ENCODE data around the gene CPM.

Gene CPM

DNA sequence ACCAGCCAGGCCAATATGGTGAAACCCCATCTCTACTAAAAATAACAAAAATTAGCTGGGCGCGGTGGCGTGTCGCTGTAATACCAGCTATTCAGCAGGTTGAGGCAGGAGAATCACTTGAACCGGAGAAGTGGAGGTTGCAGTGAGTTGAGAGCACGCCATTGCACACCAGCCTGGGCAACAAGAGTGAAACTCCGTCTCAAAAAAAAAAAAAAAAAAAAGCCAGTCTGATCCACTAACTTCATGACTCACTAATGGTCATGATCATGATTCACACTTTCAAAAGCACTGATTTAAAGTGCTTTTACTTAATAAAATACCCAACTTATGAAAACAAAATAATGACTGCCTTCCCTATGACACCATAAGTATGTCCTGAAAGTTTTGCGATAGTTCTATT is 38.4 kb upstream of the CPM start:
- Histone ChIP-seq H2AFZ (ENCODE audit: low read depth, low read length, severe bottlenecking) (no peak overlapping the region), H3K4me2 (ENCODE audit: low read depth, low read length, poor library complexity, severe bottlenecking) (no peak overlapping the region), H3K9me3 (ENCODE audit: insufficient read depth, low read length) (no peaks in the 10 kb centered on the region), H3K27me3 (ENCODE audit: low read length) (no peaks in the 10 kb centered on the region), H3K79me2 (ENCODE audit: insufficient read depth, low read length) (no peaks in the 10 kb centered on the region), H4K20me1 (ENCODE audit: low read depth, low read length) (no peaks in the 10 kb centered on the region), H3K36me3 (ENCODE audit: low read length) (no peaks in the 10 kb centered on the region), H3K4me3 (ENCODE audit: insufficient read depth, low read length, poor library complexity, severe bottlenecking) (no peak overlapping the region), H3K9me2 (replicated peaks; ENCODE audit: insufficient read depth, low read length) (no peaks in the 10 kb centered on the region), H3K9ac (ENCODE audit: low read length) (no peak overlapping the region), H3K27ac (ENCODE audit: low read depth, low read length) (no peak overlapping the region), H3F3A (ENCODE audit: insufficient read depth) (no peaks in the 10 kb centered on the region)
- no peak for TF ChIP-seq EZH2phosphoT487 (conservative IDR thresholded peaks at IDR 0.05; ENCODE audit: low read length)
- TF ChIP-seq, protein P1, sequence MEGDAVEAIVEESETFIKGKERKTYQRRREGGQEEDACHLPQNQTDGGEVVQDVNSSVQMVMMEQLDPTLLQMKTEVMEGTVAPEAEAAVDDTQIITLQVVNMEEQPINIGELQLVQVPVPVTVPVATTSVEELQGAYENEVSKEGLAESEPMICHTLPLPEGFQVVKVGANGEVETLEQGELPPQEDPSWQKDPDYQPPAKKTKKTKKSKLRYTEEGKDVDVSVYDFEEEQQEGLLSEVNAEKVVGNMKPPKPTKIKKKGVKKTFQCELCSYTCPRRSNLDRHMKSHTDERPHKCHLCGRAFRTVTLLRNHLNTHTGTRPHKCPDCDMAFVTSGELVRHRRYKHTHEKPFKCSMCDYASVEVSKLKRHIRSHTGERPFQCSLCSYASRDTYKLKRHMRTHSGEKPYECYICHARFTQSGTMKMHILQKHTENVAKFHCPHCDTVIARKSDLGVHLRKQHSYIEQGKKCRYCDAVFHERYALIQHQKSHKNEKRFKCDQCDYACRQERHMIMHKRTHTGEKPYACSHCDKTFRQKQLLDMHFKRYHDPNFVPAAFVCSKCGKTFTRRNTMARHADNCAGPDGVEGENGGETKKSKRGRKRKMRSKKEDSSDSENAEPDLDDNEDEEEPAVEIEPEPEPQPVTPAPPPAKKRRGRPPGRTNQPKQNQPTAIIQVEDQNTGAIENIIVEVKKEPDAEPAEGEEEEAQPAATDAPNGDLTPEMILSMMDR (IDR thresholded peaks at IDR 0.05; ENCODE audit: insufficient read depth, low read length, poor library complexity, severe bottlenecking) = no peak

DNA sequence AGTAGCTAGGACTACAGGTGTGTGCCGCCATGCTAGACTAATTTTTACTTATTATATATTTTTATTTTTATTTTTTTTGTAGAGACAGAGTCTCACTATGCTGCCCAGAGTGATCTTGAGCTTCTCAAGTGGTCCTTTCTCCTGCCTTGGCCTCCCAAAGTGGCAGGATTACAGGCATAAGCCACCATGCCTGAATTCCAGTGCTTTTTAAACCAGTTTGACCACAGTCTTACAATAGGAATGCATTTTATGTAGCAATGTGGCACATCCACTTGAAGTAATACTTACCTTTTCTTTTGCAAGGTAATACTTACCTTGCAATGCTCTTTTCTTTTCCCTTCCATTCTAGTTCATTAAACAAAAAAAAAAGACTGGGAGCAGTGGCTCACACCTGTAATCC is 38.0 kb upstream of the CPM start:
- no peak overlapping the region for H3K4me3 ChIP-seq (ENCODE audit: insufficient read depth, low read length, poor library complexity, severe bottlenecking)
- no peaks in the 10 kb centered on the region for H3K79me2 ChIP-seq (ENCODE audit: insufficient read depth, low read length)
- H3K36me3 ChIP-seq (ENCODE audit: low read length) = no peaks in the 10 kb centered on the region
- H3K9me3 ChIP-seq (ENCODE audit: insufficient read depth, low read length) = no peaks in the 10 kb centered on the region
- TF ChIP-seq, protein P1 (IDR thresholded peaks at IDR 0.05; ENCODE audit: insufficient read depth, low read length, poor library complexity, severe bottlenecking) = no peak
- TF ChIP-seq EZH2phosphoT487 (conservative IDR thresholded peaks at IDR 0.05; ENCODE audit: low read length) = no peak
- no peaks in the 10 kb centered on the region for H3K27me3 ChIP-seq (ENCODE audit: low read length)
- H3K27ac ChIP-seq (ENCODE audit: low read depth, low read length) = no peak overlapping the region
- no peak overlapping the region for H2AFZ ChIP-seq (ENCODE audit: low read depth, low read length, severe bottlenecking)
- no peaks in the 10 kb centered on the region for H3F3A ChIP-seq (ENCODE audit: insufficient read depth)
- no peak overlapping the region for H3K4me2 ChIP-seq (ENCODE audit: low read depth, low read length, poor library complexity, severe bottlenecking)
- H3K9ac ChIP-seq (ENCODE audit: low read length) = no peak overlapping the region
- H4K20me1 ChIP-seq (ENCODE audit: low read depth, low read length) = no peaks in the 10 kb centered on the region
- H3K9me2 ChIP-seq (replicated peaks; ENCODE audit: insufficient read depth, low read length) = no peaks in the 10 kb centered on the region

DNA sequence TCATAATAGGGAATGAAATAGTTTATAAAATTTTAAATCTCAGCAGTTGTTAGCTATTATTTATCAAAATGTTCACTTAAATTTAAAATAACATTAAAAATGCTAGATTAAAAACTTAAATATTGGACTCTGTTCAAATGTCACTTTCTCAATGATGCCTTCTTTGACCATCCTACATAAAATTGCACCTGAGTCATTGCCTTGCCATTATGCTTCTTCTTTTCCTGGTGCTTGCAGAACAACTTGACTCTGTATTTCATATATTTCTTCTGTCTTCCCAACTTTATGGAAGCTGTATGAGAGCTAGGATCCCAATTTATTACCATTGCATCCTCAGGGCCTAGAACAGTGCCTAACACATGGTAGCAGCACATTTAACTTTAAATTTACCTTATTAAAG is 37.3 kb upstream of the CPM start:
- H3K4me3 ChIP-seq (ENCODE audit: insufficient read depth, low read length, poor library complexity, severe bottlenecking) = no peak overlapping the region
- no peak overlapping the region for H3K9ac ChIP-seq (ENCODE audit: low read length)
- no peaks in the 10 kb centered on the region for H3K9me3 ChIP-seq (ENCODE audit: insufficient read depth, low read length)
- H3F3A ChIP-seq (ENCODE audit: insufficient read depth) = no peaks in the 10 kb centered on the region
- no peaks in the 10 kb centered on the region for H3K27me3 ChIP-seq (ENCODE audit: low read length)
- no peaks in the 10 kb centered on the region for H3K36me3 ChIP-seq (ENCODE audit: low read length)
- no peaks in the 10 kb centered on the region for H4K20me1 ChIP-seq (ENCODE audit: low read depth, low read length)
- no peak overlapping the region for H3K4me2 ChIP-seq (ENCODE audit: low read depth, low read length, poor library complexity, severe bottlenecking)
- no peak for TF ChIP-seq EZH2phosphoT487 (conservative IDR thresholded peaks at IDR 0.05; ENCODE audit: low read length)
- TF ChIP-seq, protein P1 (IDR thresholded peaks at IDR 0.05; ENCODE audit: insufficient read depth, low read length, poor library complexity, severe bottlenecking) = no peak
- no peak overlapping the region for H3K27ac ChIP-seq (ENCODE audit: low read depth, low read length)
- no peaks in the 10 kb centered on the region for H3K9me2 ChIP-seq (replicated peaks; ENCODE audit: insufficient read depth, low read length)
- no peak overlapping the region for H2AFZ ChIP-seq (ENCODE audit: low read depth, low read length, severe bottlenecking)
- H3K79me2 ChIP-seq (ENCODE audit: insufficient read depth, low read length) = no peaks in the 10 kb centered on the region

DNA sequence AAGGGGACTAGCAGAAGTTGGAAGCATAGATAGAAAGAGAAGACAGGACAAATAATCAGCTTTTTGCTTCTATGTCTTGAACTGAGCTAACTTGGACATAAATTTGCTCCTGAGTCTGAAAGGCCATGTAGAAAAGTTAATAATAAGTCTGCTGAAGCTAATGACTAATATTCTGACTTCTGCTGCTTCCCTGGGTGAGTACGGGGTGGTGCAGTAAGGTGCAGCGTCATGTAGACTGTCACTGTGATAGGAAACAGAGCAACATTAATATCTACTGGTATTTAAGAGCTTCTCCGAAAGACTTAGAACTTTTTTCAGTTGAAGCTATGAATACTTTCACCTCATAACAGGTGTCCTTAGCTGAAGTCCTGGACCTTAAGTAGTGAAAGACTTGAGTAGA is 34.1 kb upstream of the CPM start:
- H3K4me3 ChIP-seq (ENCODE audit: insufficient read depth, low read length, poor library complexity, severe bottlenecking) = no peak overlapping the region
- H2AFZ ChIP-seq (ENCODE audit: low read depth, low read length, severe bottlenecking) = no peak overlapping the region
- no peaks in the 10 kb centered on the region for H3K27me3 ChIP-seq (ENCODE audit: low read length)
- H3K36me3 ChIP-seq (ENCODE audit: low read length) = no peaks in the 10 kb centered on the region
- no peaks in the 10 kb centered on the region for H3F3A ChIP-seq (ENCODE audit: insufficient read depth)
- H3K9ac ChIP-seq (ENCODE audit: low read length) = no peak overlapping the region
- no peak overlapping the region for H3K27ac ChIP-seq (ENCODE audit: low read depth, low read length)
- H3K9me3 ChIP-seq (ENCODE audit: insufficient read depth, low read length) = no peaks in the 10 kb centered on the region
- TF ChIP-seq, protein P1 (IDR thresholded peaks at IDR 0.05; ENCODE audit: insufficient read depth, low read length, poor library complexity, severe bottlenecking) = no peak
- TF ChIP-seq EZH2phosphoT487 (conservative IDR thresholded peaks at IDR 0.05; ENCODE audit: low read length) = no peak
- H3K4me2 ChIP-seq (ENCODE audit: low read depth, low read length, poor library complexity, severe bottlenecking) = no peak overlapping the region
- H3K9me2 ChIP-seq (replicated peaks; ENCODE audit: insufficient read depth, low read length) = no peaks in the 10 kb centered on the region
- no peaks in the 10 kb centered on the region for H3K79me2 ChIP-seq (ENCODE audit: insufficient read depth, low read length)
- no peaks in the 10 kb centered on the region for H4K20me1 ChIP-seq (ENCODE audit: low read depth, low read length)

Data from SU-DHL-6 (cell line).